Medulla oblongata (tissue), 1 donor: ENCODE data around the gene BIRC5.

Experiments
- DNase-seq: peaks from one replicate; pipeline ENCODE4 v3.0.0-alpha.2; 2015; ENCODE audit errors: extremely low spot score

The BIRC5 gene

GRCh38 chr17:78183916-78184315 lies 30.1 kb upstream of the BIRC5 start:
- DNase-seq, result no peak

DNA sequence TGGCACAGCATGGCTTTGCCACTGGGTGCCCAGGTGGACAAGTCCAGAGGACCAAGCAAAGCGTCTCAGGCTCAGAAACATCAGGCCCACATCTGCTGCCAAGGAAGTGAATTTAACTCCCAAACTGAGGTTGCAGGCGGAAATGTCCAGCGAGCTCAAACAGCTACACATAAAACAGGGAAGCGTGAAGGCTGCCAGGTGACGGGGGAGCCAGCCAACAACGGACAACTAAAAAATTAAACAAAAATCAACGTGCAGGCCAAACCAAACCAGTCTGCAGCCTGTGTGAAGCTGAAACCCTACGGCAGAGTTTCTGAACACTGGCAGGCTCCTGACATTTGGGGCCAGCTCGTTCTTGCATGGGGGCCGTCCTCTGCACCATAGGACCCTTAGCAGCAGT lies 29.7 kb upstream of the BIRC5 start:
- DNase-seq, result no peak

GRCh38 chr17:78184868-78185267 lies 29.2 kb upstream of the BIRC5 start:
- DNase-seq, result no peak

GRCh38 chr17:78185981-78186691 lies 27.9 kb upstream of the BIRC5 start:
- DNase-seq, result no peak

DNA sequence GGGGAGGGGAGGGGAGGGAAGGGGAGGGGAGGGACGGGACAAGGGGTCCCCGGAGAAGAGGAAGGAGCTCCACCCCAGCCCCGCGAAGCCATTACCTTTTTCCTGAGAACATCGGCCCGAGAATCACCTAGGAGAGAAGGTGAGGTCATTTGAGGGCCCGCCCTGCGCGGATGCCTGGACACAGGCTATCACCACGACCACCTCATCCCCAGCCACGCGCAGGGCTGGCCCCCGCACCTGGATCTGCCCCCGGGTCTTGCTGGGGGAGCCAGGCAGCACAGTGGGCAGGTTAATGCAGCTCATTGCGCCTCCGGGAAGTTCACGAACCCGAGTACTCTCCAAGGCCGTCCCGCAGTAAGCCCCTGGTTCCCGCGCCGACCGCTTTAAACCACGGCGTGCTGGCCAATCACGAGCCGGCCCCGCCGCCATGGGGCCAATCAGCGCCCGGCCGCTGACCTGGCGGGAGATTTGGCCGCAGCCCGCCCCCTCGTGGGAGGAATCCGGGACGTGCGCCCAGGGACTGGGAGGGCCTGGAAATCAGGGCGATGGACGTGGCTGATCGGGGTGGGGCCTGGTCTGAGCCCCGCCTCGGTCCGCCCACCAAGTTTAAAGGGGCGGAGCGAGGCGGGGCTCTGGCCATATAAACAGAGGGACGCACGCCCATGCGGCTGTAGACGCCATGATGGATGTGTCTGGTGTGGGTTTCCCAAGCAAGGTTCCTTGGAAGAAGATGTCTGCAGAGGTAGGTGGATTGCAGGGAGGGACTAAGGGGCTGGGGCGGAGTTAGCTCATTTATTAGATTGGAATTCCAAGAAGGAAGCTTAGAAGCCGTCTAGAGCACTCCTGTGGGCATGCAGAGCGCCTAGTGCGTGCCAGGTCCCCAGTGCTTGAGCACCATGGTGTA lies 27.1 kb upstream of the BIRC5 start, which contains the start of the genes AFMID and TK1:
TSS of gene AFMID (plus strand) at position 671 of the 904 bp plus-strand sequence. CDS start at position 680, 9 bp downstream.
TSS of gene TK1 (minus strand) at position 361 of the 904 bp plus-strand sequence. CDS start at position 303, 58 bp downstream.
- DNase-seq, result peak; percentile 97

GRCh38 chr17:78196716-78197115 lies 17.3 kb upstream of the BIRC5 start:
- DNase-seq, result no peak

DNA sequence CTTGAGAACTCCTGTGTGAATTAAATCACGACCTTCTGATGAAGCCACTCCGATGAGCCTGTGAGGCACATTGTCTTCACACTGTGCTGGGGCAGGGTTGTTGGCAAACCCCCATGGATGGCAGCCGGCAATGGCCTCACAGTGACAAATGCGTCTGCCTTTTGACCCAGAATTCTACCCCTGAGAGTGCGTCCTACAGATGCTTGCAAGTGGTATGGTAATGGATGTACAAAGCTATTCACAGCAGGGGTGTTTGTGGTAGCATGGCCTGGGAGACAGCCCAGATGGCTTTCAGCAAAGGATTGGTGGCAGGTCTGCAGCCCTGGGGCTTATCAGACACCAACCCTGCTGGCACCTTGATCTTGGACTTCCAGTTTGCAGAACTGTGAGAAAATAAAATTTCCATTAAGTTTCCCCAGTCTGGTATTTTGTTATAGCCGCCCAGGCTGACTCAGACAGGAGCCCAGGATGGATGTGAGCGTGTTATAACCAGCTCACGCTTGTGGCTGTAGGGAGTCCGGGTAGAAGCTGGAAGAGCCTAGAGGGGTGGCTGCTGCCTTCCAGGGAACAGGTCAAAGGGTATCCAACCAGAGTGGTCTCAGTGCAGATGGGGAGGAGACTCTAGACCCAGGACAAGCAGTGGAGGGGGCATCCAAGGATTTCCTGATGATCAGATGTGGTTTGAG lies 16.8 kb upstream of the BIRC5 start:
- peak; percentile 73 for DNase-seq

GRCh38 chr17:78200451-78200850 lies 13.6 kb upstream of the BIRC5 start:
- no peak for DNase-seq

GRCh38 chr17:78202666-78203065 lies 11.4 kb upstream of the BIRC5 start:
- DNase-seq, result no peak

DNA sequence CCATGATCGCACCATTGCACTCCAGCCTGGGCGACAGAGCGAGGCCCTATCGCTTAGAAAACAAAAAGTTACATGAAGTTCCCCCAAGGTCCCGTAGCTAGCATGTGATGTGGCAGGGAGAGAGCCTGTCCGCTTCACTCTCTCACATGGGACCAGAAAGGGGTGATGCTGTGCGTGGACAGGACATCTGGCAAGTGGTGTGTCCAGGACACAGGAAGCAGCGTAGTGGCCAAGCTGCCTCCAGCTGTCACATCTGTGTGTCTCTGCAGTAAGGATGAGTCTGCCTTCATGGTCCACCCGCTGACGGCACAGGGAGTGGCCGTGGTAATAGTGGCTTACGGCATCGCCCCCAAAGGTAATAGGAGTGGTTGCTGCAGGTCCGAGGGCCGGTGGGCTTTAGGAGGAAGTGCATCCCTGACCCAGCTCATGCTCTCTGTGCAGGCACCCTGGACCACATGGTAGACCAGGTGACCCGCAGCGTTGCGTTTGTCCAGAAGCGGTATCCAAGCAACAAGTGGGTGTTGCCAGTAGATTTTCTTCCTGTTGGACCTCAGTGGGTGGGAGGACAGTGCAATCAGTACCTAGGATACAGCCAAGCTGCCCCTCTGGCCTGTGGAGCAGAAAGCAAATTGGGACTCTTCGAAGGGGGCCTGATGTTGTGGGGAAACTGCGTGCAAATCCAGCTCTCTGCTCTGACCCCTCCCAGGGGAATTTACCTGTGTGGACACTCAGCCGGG lies 9.5 kb upstream of the BIRC5 start:
- no peak for DNase-seq

- DNase-seq, result no peak
Measured at GRCh38 chr17:78205124-78205775, 8.8 kb upstream of the BIRC5 start.

DNA sequence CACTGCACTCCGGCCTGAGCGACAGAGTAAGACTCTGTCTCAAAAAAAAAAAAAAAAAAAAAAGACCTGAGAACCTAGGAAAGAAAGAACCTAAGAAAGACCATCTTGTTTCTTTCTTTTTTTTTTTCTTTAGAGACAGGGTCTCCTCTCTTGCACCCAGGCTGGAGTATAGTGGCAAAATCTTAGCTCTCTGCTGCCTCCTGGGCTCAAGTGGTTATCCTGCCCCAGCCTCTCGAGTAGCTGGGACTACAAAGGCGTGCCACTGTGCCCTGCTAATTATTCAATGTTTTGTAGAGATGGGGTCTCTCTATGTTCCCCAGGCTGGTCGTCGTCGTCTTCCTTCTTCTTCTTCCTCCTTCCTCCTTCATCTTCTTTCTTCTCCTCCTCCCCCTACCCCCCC lies 7.8 kb upstream of the BIRC5 start:
- no peak for DNase-seq

- DNase-seq, result peak; percentile 59
Measured at GRCh38 chr17:78208486-78208885, 5.6 kb upstream of the BIRC5 start.

GRCh38 chr17:78210111-78210510 lies 3.9 kb upstream of the BIRC5 start:
- no peak for DNase-seq

DNA sequence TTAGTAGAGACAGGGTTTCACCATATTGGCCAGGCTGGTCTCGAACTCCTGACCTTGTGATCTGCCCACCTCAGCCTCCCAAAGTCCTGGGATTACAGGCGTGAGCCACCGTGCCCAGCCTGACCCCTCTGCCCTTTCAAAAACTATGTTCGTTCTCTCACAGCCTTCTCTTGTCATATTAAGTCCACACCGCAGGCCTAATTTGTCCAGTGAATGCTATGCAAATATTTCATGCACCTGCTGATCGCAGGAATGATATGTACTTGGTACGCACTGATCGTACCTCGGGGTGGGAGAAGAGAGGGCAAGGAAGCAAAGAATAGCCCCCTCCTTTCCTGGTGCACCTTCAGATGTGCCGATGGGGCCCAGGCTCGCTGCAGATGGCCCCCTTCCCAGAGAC lies 3.0 kb upstream of the BIRC5 start:
- no peak for DNase-seq

DNA sequence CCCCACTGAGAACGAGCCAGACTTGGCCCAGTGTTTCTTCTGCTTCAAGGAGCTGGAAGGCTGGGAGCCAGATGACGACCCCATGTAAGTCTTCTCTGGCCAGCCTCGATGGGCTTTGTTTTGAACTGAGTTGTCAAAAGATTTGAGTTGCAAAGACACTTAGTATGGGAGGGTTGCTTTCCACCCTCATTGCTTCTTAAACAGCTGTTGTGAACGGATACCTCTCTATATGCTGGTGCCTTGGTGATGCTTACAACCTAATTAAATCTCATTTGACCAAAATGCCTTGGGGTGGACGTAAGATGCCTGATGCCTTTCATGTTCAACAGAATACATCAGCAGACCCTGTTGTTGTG lies 631 bp downstream of the BIRC5 start:
- no peak for DNase-seq

DNA sequence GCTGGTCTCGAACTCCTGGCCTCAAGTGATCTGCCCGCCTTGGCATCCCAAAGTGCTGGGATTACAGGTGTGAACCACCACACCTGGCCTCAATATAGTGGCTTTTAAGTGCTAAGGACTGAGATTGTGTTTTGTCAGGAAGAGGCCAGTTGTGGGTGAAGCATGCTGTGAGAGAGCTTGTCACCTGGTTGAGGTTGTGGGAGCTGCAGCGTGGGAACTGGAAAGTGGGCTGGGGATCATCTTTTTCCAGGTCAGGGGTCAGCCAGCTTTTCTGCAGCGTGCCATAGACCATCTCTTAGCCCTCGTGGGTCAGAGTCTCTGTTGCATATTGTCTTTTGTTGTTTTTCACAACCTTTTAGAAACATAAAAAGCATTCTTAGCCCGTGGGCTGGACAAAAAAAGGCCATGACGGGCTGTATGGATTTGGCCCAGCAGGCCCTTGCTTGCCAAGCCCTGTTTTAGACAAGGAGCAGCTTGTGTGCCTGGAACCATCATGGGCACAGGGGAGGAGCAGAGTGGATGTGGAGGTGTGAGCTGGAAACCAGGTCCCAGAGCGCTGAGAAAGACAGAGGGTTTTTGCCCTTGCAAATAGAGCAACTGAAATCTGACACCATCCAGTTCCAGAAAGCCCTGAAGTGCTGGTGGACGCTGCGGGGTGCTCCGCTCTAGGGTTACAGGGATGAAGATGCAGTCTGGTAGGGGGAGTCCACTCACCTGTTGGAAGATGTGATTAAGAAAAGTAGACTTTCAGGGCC lies 5.5 kb downstream of the BIRC5 start:
- DNase-seq, result no peak

- DNase-seq, result no peak
Measured at GRCh38 chr17:78223061-78223460, 9.0 kb downstream of the BIRC5 start.

GRCh38 chr17:78223765-78224164 lies 9.7 kb downstream of the BIRC5 start:
- DNase-seq, result no peak
